ENCODE results near the gene OR5M3.

- no peak for TF ChIP-seq CTCF (IDR thresholded peaks at IDR 0.05)
- TF ChIP-seq POLR2A (IDR thresholded peaks at IDR 0.05) = no peak
- no peak for TF ChIP-seq EP300 (IDR thresholded peaks at IDR 0.05)
Observed at GRCh38 chr11:56495117-56495516, 22.0 kb upstream of the OR5M3 start.
